Measurements from ENCODE around the gene NAALADL2.

DNA sequence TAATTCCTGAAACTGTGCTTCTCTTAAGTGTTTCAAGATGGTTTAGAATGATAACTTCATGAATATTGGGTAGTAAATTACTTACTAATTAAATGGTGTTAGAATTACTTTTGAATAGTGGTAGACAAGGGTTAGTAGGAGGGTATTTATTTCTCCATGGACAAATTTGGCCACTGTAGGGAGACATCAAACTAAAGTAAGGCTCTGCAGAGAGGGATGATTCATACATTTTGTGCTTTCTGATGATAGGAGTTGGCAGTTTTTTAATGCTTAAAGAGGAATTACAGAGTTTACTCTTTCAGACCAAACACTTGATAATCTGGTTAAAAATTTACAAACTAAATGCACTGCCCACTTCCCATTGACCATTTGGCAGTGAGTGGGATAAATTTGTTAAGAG, 127.6 kb downstream of the NAALADL2 start:
- TF ChIP-seq CTCF (IDR thresholded peaks at IDR 0.05) (no peak), EP300 (IDR thresholded peaks at IDR 0.05) (no peak), POLR2A (IDR thresholded peaks at IDR 0.05) (no peak)

All from upper lobe of left lung (tissue), 4 donors.